ENCODE results near the gene ATP10A. TPM values are rescaled to one million over a fixed set of nuclear protein-coding genes. Genes with fewer than 3 reads are reported as not detected.
A peak's percentile ranks its signal among the peaks of the same experiment; 100 is the strongest.
"Not testable (repeated sequence)": the region's sequence is repeated elsewhere in the genome, so short reads cannot be mapped to it uniquely, and the experiment has no call there.

ATP10A gene
- total RNA-seq, 3 donors from 2014 or later: 2.4 to 4.5 (median 2.7) TPM

GRCh38 chr15:25862472-25863110 lies 536 bp downstream of the ATP10A start:
- Histone ChIP-seq H3K9me3 (peaks cover 4% of the 10 kb centered on the region), H3K36me3 (ENCODE audit: low read depth) (no peaks in the 10 kb centered on the region), H3K4me3 (peak overlapping the region; percentile 22), H3K4me1 (ENCODE audit: low read depth) (no peaks in the 10 kb centered on the region)
- DNase-seq (peak; percentile 51 to 54 (median 53)), ATAC-seq (peak; percentile 36)
- intact Hi-C loops (cut with DNase I, micrococcal nuclease): no loop called here
- TF ChIP-seq CTCF (IDR thresholded peaks at IDR 0.05): no peak

GRCh38 chr15:25862071-25862471 lies 1.1 kb downstream of the ATP10A start:
- no peaks in the 10 kb centered on the region for H3K4me1 ChIP-seq (ENCODE audit: low read depth)
- intact Hi-C loops (cut with DNase I, micrococcal nuclease): no loop called here
- ATAC-seq (peak; percentile 30), DNase-seq (peak in 1 of 3 donors; percentile 55)
- peak overlapping the region; percentile 4 for H3K4me3 ChIP-seq
- peaks cover 4% of the 10 kb centered on the region for H3K9me3 ChIP-seq
- no peaks in the 10 kb centered on the region for H3K36me3 ChIP-seq (ENCODE audit: low read depth)
- TF ChIP-seq CTCF (IDR thresholded peaks at IDR 0.05): no peak

GRCh38 chr15:25860885-25861866 lies 2.0 kb downstream of the ATP10A start:
- intact Hi-C loops (cut with DNase I, micrococcal nuclease): no loop called here
- ATAC-seq (peak; percentile 40), DNase-seq (no peak)
- TF ChIP-seq CTCF (IDR thresholded peaks at IDR 0.05): no peak
- Histone ChIP-seq H3K9me3 (peaks cover 3% of the 10 kb centered on the region), H3K4me1 (ENCODE audit: low read depth) (no peaks in the 10 kb centered on the region), H3K4me3 (no peak overlapping the region), H3K36me3 (ENCODE audit: low read depth) (no peaks in the 10 kb centered on the region)

GRCh38 chr15:25859838-25860645 lies 3.1 kb downstream of the ATP10A start:
- no peak overlapping the region for H3K4me3 ChIP-seq
- intact Hi-C loops (cut with DNase I, micrococcal nuclease): no loop called here
- no peak for TF ChIP-seq CTCF (IDR thresholded peaks at IDR 0.05)
- ATAC-seq: peak; percentile 42
- H3K36me3 ChIP-seq (ENCODE audit: low read depth): no peaks in the 10 kb centered on the region
- peak in 2 of 3 donors; percentile 27 to 54 for DNase-seq
- no peaks in the 10 kb centered on the region for H3K4me1 ChIP-seq (ENCODE audit: low read depth)
- no peaks in the 10 kb centered on the region for H3K9me3 ChIP-seq

- no peak overlapping the region for H3K4me3 ChIP-seq
- intact Hi-C loops (cut with DNase I, micrococcal nuclease): no loop called here
Measured at GRCh38 chr15:25858952-25859760, 4.0 kb downstream of the ATP10A start.

GRCh38 chr15:25856059-25856458 lies 7.1 kb downstream of the ATP10A start:
- DNase-seq; H3K4me3 ChIP-seq; intact Hi-C loops (cut with DNase I, micrococcal nuclease); H3K36me3 ChIP-seq (ENCODE audit: low read depth); H3K9me3 ChIP-seq; ATAC-seq; H3K4me1 ChIP-seq (ENCODE audit: low read depth): not testable (repeated sequence)

More at GRCh38 chr15:25858952-25859760, 4.0 kb downstream of the ATP10A start:
- H3K4me1 ChIP-seq (ENCODE audit: low read depth): no peaks in the 10 kb centered on the region
- no peak for ATAC-seq
- H3K9me3 ChIP-seq: no peaks in the 10 kb centered on the region
- TF ChIP-seq CTCF (IDR thresholded peaks at IDR 0.05): no peak
- DNase-seq: no peak
- no peaks in the 10 kb centered on the region for H3K36me3 ChIP-seq (ENCODE audit: low read depth)
